Upper lobe of left lung (tissue), 6 donors: ENCODE measurements around the gene CCDC71L. TPM values are rescaled to one million over a fixed set of nuclear protein-coding genes. Genes with fewer than 3 reads are reported as not detected.

ENCODE experiments used
- ATAC-seq, 2 donors: fragments of 200-7000 bp; cut with Tn5 transposase; one replicate each; pipeline ENCODE4 v1.9.1; 2022; ENCODE audit warnings: mild to moderate bottlenecking in 2 of 2, moderate library complexity in 2 of 2; ENCODE audit not compliant: low FRiP score in 2 of 2
- DNase-seq, 2 donors: peaks; one replicate each; pipeline ENCODE4 v3.0.0-alpha.2; 2019 to 2020
- H3K27ac ChIP-seq, 4 donors: fragments of 200-600 bp; sonication (generic); one replicate each; pipeline ENCODE4 v1.5.1; 2016 to 2019
- H3K27me3 ChIP-seq, 4 donors: fragments of 200-600 bp; sonication (generic); one replicate each; pipeline ENCODE4 v1.5.1; 2017 to 2019
- H3K36me3 ChIP-seq, 4 donors: fragments of 200-600 bp; sonication (generic); one replicate each; pipeline ENCODE4 v1.5.1; 2016 to 2019
- H3K4me1 ChIP-seq, 4 donors: fragments of 200-600 bp; sonication (generic); one replicate each; pipeline ENCODE4 v1.5.1; 2018 to 2019
- H3K4me3 ChIP-seq, 4 donors: fragments of 200-600 bp; sonication (generic); one replicate each; pipeline ENCODE4 v1.5.1; 2017 to 2019; ENCODE audit warnings: mild to moderate bottlenecking in 2 of 4, moderate library complexity in 1 of 4
- H3K9me3 ChIP-seq, 4 donors: fragments of 200-600 bp; sonication (generic); one replicate each; pipeline ENCODE4 v1.5.1; 2018 to 2019
- EP300 ChIP-seq, 4 donors: sonication (generic); formaldehyde crosslinking; IDR thresholded peaks; one replicate each; pipeline ENCODE4 v1.5.1; 2017; ENCODE audit warnings: antibody characterized with exemption in 4 of 4, control low read depth in 2 of 4
- POLR2A ChIP-seq, 4 donors: fragments of 450-650 bp; IDR thresholded peaks; one replicate each; pipeline ENCODE4 v1.5.1; 2016 to 2017; ENCODE audit warnings: antibody characterized with exemption in 4 of 4, mild to moderate bottlenecking in 2 of 4
- POLR2AphosphoS5 ChIP-seq, 2 donors: sonication (generic); formaldehyde crosslinking; IDR thresholded peaks; one replicate each; pipeline ENCODE4 v1.5.1; 2017; ENCODE audit warnings: antibody characterized with exemption in 2 of 2
- WGBS, 2 donors: methylation state at CpG; one replicate each; pipeline ENCODE4 v1.1.5; 2017 to 2018; 5-methylcytosine and 5-hydroxymethylcytosine counted together
- total RNA-seq, 6 donors: library from RNA; depleted of rRNA in 4 of 6; stranded (reverse); fragments of >200 nt in 4 of 6; gene quantifications; one replicate each; pipeline versions ENCODE4 v1.1.0 to v1.2.1, GENCODE V29; 2016 to 2021
- TF ChIP-seq, protein P1 (sequence below), 6 experiments: fragments of 450-650 bp in 4 of 6; fragments of 200-600 bp in 2 of 6; sonication (generic) in 2 of 6; IDR thresholded peaks; one replicate each; pipeline ENCODE4 v1.5.1; 2016 to 2019; ENCODE audit warnings: antibody characterized with exemption in 6 of 6
- donor health status: DM: no; HTN: no; CAD: no; lungs with moderate emphysema.
- donor health status: DM: no; HTN: yes; CAD: no; lungs with severe emphysema.

CCDC71L gene
- total RNA-seq, 6 donors from 2014 or later: 12.6 to 38.7 (median 21.3) TPM

DNA sequence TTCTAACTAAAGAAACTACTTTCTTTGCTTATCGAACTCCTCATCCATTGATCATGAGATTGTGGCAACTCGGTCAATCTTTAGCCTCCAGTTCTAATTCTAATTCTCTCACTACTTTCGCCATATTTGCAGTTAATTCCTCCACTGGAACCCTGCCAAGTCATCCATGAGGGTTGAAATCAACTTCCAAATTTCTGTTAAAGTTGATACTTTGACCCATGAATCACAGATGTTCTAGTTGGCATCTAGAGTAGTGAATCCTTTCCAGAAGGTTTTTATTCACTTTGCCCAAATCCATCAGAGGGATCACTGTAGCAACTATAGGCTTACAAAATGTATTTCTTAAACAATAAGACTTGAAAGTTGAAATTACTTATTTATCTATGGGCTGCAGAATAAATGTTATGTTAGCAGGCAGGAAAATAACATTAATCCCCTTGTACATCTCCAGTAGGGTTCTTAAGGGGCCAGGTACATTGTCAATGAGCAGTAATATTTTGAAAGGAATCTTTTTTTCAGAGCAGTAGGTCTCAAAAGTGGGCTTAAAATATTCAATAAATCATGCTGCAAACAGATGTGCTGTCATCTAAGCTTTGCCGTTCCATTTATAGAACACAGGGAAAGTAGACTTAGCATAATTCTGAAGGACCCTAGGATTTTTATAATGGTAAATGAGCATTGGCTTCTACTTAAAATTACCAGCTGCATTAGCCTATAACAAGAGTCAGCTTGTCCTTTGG is 39.4 kb downstream of the CCDC71L start:
- Histone ChIP-seq H3K4me3 (no peak overlapping the region), H3K27me3 (no peaks in the 10 kb centered on the region), H3K4me1 (peaks cover 0 to 11% (median 6%) of the 10 kb centered on the region in 4 donors), H3K9me3 (peaks cover 0 to 9% (median 4%) of the 10 kb centered on the region in 4 donors), H3K27ac (no peak overlapping the region), H3K36me3 (no peaks in the 10 kb centered on the region)
- ATAC-seq: no peak
- no peak for TF ChIP-seq EP300 (IDR thresholded peaks at IDR 0.05)
- no peak for TF ChIP-seq POLR2AphosphoS5 (IDR thresholded peaks at IDR 0.05)
- TF ChIP-seq, protein P1, sequence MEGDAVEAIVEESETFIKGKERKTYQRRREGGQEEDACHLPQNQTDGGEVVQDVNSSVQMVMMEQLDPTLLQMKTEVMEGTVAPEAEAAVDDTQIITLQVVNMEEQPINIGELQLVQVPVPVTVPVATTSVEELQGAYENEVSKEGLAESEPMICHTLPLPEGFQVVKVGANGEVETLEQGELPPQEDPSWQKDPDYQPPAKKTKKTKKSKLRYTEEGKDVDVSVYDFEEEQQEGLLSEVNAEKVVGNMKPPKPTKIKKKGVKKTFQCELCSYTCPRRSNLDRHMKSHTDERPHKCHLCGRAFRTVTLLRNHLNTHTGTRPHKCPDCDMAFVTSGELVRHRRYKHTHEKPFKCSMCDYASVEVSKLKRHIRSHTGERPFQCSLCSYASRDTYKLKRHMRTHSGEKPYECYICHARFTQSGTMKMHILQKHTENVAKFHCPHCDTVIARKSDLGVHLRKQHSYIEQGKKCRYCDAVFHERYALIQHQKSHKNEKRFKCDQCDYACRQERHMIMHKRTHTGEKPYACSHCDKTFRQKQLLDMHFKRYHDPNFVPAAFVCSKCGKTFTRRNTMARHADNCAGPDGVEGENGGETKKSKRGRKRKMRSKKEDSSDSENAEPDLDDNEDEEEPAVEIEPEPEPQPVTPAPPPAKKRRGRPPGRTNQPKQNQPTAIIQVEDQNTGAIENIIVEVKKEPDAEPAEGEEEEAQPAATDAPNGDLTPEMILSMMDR (IDR thresholded peaks at IDR 0.05): no peak
- 86 to 94% methylated on average over 4 of the region's 4 CpGs for WGBS, 2 donors
- no peak for DNase-seq

DNA sequence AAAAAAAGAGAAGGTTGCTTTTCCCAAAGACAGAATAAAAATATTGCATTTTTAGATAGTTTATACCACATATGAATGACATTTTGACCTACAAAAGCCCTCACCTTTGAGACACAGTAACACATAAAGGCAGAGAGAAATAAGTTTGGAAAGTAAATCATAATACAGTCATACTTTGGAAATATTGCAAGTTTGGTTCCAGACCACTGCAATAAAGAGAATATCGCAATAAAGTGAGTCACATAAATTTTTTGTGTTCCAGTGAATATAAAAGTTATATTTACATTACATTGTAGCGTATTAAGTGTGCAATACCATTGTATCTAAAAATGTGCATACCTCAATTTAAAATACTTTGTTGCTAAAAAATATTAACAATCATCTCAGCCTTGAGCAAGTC is 40.3 kb downstream of the CCDC71L start:
- ATAC-seq: no peak
- no peak overlapping the region for H3K4me3 ChIP-seq
- 93 to 95% methylated on average over 2 of the region's 2 CpGs for WGBS, 2 donors

DNA sequence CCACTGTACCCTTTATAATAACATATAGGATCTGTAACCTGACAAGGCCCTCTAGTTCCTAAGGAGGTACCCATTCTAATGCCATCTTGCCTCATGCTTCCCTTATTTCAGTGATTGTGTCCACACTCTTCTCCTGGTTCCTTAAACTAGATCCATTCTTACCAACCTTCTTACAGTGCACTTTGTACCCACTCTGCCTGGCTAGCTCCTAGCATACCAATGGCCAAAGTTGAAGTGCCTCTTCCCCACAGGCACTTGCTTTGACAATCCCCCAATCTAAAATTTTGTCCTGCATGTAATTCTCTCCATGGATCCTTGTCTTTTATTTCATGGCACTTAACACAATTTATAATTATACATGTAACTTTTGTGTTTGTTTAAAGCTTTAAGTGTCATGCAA is 40.9 kb downstream of the CCDC71L start:
- DNase-seq (no peak), ATAC-seq (no peak)
- H3K36me3 ChIP-seq: no peaks in the 10 kb centered on the region
- H3K4me3 ChIP-seq: no peak overlapping the region
- H3K27me3 ChIP-seq: no peaks in the 10 kb centered on the region
- no peak overlapping the region for H3K27ac ChIP-seq
- peaks cover 0 to 9% (median 4%) of the 10 kb centered on the region in 4 donors for H3K9me3 ChIP-seq
- TF ChIP-seq EP300 (IDR thresholded peaks at IDR 0.05) (no peak), POLR2AphosphoS5 (IDR thresholded peaks at IDR 0.05) (no peak), POLR2A (IDR thresholded peaks at IDR 0.05) (no peak)
- TF ChIP-seq, protein P1 (IDR thresholded peaks at IDR 0.05): no peak
- no peaks in the 10 kb centered on the region for H3K4me1 ChIP-seq

More for the DNA sequence above, 40.3 kb downstream of the CCDC71L start:
- Histone ChIP-seq H3K27me3 (no peaks in the 10 kb centered on the region), H3K27ac (no peak overlapping the region), H3K36me3 (no peaks in the 10 kb centered on the region), H3K9me3 (peaks cover 0 to 9% (median 4%) of the 10 kb centered on the region in 4 donors), H3K4me1 (peaks cover 0 to 5% (median 3%) of the 10 kb centered on the region in 4 donors)
- no peak for DNase-seq
- TF ChIP-seq EP300 (IDR thresholded peaks at IDR 0.05) (no peak), POLR2A (IDR thresholded peaks at IDR 0.05) (no peak), POLR2AphosphoS5 (IDR thresholded peaks at IDR 0.05) (no peak)
- TF ChIP-seq, protein P1 (IDR thresholded peaks at IDR 0.05): no peak

DNA sequence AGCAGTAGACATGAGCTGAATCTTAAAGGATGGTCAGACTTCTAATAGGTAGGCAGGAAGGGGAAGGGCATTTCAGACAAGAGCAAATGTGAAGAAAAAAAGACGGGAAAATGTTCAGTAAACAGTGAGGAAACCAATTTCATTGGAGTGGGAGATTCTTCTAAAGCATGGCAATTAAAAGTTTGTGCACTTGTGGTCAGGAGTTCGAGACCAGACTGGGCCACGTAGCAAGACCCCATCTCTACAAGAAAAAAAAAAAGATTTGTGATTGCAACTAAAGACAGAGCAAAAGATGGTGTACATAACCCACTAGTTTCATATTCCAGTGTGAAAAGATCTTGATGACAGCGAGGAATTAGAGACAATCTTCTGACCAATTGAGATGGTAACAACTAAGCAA is 41.7 kb downstream of the CCDC71L start:
- no peaks in the 10 kb centered on the region for H3K27me3 ChIP-seq
- DNase-seq (no peak), ATAC-seq (no peak)
- no peaks in the 10 kb centered on the region for H3K36me3 ChIP-seq
- no peak overlapping the region for H3K27ac ChIP-seq
- H3K4me1 ChIP-seq: no peaks in the 10 kb centered on the region
- peaks cover 0 to 9% (median 4%) of the 10 kb centered on the region in 4 donors for H3K9me3 ChIP-seq
- 94 to 96% methylated on average over 4 of the region's 4 CpGs for WGBS, 2 donors
- TF ChIP-seq POLR2AphosphoS5 (IDR thresholded peaks at IDR 0.05) (no peak), POLR2A (IDR thresholded peaks at IDR 0.05) (no peak), EP300 (IDR thresholded peaks at IDR 0.05) (no peak)
- TF ChIP-seq, protein P1 (IDR thresholded peaks at IDR 0.05): no peak
- H3K4me3 ChIP-seq: no peak overlapping the region

DNA sequence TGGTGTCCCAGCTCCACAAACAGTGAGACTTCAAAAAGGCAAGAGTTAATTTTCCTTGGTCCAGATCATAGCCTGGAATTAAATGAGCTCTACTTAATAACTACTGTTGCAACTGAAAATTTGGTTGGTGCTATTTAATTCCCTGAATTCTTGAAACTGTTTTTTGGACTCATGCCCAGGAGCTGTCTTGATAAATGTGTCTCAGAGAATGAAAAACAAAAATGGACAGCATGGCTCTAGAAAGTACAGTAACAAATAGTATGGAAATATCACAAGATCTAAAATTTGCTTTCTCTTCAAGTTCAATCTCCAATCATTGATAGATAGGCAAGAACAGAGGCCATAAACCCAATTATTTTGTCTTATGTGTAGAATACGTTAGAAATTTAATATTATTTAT is 42.5 kb downstream of the CCDC71L start:
- ATAC-seq: no peak
- Histone ChIP-seq H3K27me3 (no peaks in the 10 kb centered on the region), H3K36me3 (no peaks in the 10 kb centered on the region), H3K27ac (no peak overlapping the region), H3K4me1 (no peaks in the 10 kb centered on the region), H3K4me3 (no peak overlapping the region), H3K9me3 (peaks cover 0 to 9% (median 4%) of the 10 kb centered on the region in 4 donors)
- no peak for DNase-seq
- WGBS, 2 donors: 83 to 84% methylated on average over 1 of the region's 1 CpG
- TF ChIP-seq, protein P1 (IDR thresholded peaks at IDR 0.05): no peak
- no peak for TF ChIP-seq POLR2AphosphoS5 (IDR thresholded peaks at IDR 0.05)
- no peak for TF ChIP-seq EP300 (IDR thresholded peaks at IDR 0.05)
- no peak for TF ChIP-seq POLR2A (IDR thresholded peaks at IDR 0.05)
